ENCODE data around the gene THRB. TPM values are rescaled to one million over a fixed set of nuclear protein-coding genes. Genes with fewer than 3 reads are reported as not detected.

The THRB gene
- polyA plus RNA-seq, 2 of the 4 experiments (the other 2 are of a cell fraction) = 2.0 to 2.3 TPM

DNA sequence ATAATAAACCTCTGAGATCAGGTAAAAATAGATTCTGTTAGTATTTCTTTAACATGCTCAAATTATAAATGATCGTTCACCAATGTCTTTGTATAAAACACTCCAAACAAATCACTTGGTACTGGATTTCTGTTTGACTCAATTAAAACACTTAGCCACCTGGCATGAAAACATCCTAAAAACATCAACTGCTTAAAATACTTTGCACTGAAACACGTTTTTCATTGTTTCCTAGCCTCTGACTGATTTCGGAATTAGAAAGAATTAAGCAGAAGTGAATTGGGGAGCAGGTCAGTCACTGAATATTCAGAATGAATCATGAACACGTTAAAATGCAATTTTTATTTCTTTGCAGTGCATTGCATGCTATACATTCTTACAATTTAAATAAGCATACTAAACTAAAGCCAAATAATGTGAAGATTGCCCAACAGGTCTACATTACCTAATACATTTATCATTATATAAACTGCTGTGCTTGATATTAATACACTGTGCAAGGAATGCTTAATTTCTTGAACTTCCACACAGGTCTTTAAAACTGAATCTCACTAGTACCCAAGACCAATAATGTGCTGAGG is 1.6 kb downstream of the THRB start (continued):
- TF ChIP-seq, protein P1, sequence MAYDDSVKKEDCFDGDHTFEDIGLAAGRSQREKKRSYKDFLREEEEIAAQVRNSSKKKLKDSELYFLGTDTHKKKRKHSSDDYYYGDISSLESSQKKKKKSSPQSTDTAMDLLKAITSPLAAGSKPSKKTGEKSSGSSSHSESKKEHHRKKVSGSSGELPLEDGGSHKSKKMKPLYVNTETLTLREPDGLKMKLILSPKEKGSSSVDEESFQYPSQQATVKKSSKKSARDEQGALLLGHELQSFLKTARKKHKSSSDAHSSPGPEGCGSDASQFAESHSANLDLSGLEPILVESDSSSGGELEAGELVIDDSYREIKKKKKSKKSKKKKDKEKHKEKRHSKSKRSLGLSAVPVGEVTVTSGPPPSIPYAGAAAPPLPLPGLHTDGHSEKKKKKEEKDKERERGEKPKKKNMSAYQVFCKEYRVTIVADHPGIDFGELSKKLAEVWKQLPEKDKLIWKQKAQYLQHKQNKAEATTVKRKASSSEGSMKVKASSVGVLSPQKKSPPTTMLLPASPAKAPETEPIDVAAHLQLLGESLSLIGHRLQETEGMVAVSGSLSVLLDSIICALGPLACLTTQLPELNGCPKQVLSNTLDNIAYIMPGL (CRISPR knock-in tag; IDR thresholded peaks at IDR 0.05; ENCODE audit: borderline replicate concordance) = no peak
- TF ChIP-seq SREBF2 (IDR thresholded peaks at IDR 0.05) (no peak), TP53 (CRISPR knock-in tag; IDR thresholded peaks at IDR 0.05) (no peak), FOSL2 (IDR thresholded peaks at IDR 0.05) (no peak), FOSL2 (CRISPR knock-in tag; IDR thresholded peaks at IDR 0.05) (no peak), HOXB13 (CRISPR knock-in tag; IDR thresholded peaks at IDR 0.05; ENCODE audit: low read depth) (no peak), EHMT2 (IDR thresholded peaks at IDR 0.05; ENCODE audit: low read depth) (no peak), HDAC2 (IDR thresholded peaks at IDR 0.05) (no peak), POLR2A (IDR thresholded peaks at IDR 0.05; ENCODE audit: low read length) (no peak)

DNA sequence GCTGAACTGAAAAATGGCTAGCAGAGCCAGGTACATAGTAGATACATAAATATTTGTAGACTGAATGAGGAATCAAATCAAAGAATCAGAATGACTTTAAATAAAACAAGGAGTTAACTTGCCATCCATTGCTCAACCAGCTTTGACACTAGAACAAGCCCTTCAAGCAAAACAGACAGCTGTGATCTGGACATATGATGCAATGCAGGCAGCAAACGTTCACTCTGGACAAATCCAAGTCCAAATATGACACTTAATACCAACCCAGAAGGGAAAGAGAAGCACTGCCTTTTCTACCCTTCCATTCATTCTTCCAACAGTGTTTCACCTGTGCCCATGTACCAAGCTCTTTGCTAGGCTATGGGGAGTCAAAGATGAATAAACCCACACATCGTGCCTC is 4.5 kb downstream of the THRB start:
- Histone ChIP-seq H3K4me1 (peaks cover 30% of the 10 kb centered on the region; the same call in 2 of the 3 replicates), H3K4me2 (peak overlapping the region; percentile 35; the same call in 2 of the 3 replicates), H3K4me3 (no peak overlapping the region), H3K9me3 (no peaks in the 10 kb centered on the region), H3K27ac (peak overlapping the region in 1 of 2 experiments; percentile 11; a peak in 1 of 6 replicates)
- TF ChIP-seq CEBPB (IDR thresholded peaks at IDR 0.05) (peak; percentile 18 to 62; a peak in 1 of 4 replicates), FOSB (CRISPR knock-in tag; IDR thresholded peaks at IDR 0.05) (no peak)
- no peak for FAIRE-seq
- ATAC-seq = no peak
- no peak for DNase-seq (ENCODE audit: low read depth in 1 of 2, low spot score in 1 of 2)
- CTCF ChIA-PET = interaction anchor here (0.6 kb wide), 1 partner anchor 351 kb away, joined by 5 read pairs; no protein-coding TSS in a partner anchor
- 48% methylated on average over 2 of the region's 2 CpGs for WGBS (ENCODE audit: missing lambda C conversion rate)
- POLR2A ChIA-PET = no interaction called here

GRCh38 chr3:24487325-24488262 is 7.1 kb downstream of the THRB start:
- FAIRE-seq = no peak
- peaks cover 23% of the 10 kb centered on the region; the same call in 2 of the 3 replicates for H3K4me1 ChIP-seq
- CTCF ChIA-PET = no interaction called here
- no peaks in the 10 kb centered on the region for H3K9me3 ChIP-seq
- H3K27ac ChIP-seq = no peak overlapping the region
- ATAC-seq = no peak
- no peak overlapping the region for H3K4me2 ChIP-seq
- DNase-seq (ENCODE audit: low read depth in 1 of 2, low spot score in 1 of 2) = no peak
- TF ChIP-seq CTCF (IDR thresholded peaks at IDR 0.05) = no peak
- no peak for TF ChIP-seq HEYL (CRISPR knock-in tag; IDR thresholded peaks at IDR 0.05)
- no peak for TF ChIP-seq HOXA7 (CRISPR knock-in tag; IDR thresholded peaks at IDR 0.05)
- no peak for TF ChIP-seq ATOH8 (CRISPR knock-in tag; IDR thresholded peaks at IDR 0.05; ENCODE audit: low read depth)
- TF ChIP-seq RCOR1 (IDR thresholded peaks at IDR 0.05; ENCODE audit: low read depth, low read length) = no peak
- no peak for TF ChIP-seq BHLHE40 (IDR thresholded peaks at IDR 0.05; ENCODE audit: low read depth, low read length)
- TF ChIP-seq RNF2 (IDR thresholded peaks at IDR 0.05; ENCODE audit: borderline replicate concordance, low read depth) = no peak
- no peak for TF ChIP-seq JUN (IDR thresholded peaks at IDR 0.05)
- TF ChIP-seq JUNB (IDR thresholded peaks at IDR 0.05) = no peak
- no peak for TF ChIP-seq TFCP2L1 (CRISPR knock-in tag; IDR thresholded peaks at IDR 0.05)
- no peak for TF ChIP-seq TP53 (CRISPR knock-in tag; IDR thresholded peaks at IDR 0.05)
- no peak for TF ChIP-seq NPAS2 (CRISPR knock-in tag; IDR thresholded peaks at IDR 0.05; ENCODE audit: borderline replicate concordance)
- TF ChIP-seq MAZ (IDR thresholded peaks at IDR 0.05; ENCODE audit: borderline replicate concordance, low read depth, low read length) = no peak
- TF ChIP-seq ZNF302 (CRISPR knock-in tag; IDR thresholded peaks at IDR 0.05) = no peak
- no peak for TF ChIP-seq MAX (IDR thresholded peaks at IDR 0.05)
- TF ChIP-seq FOSB (CRISPR knock-in tag; IDR thresholded peaks at IDR 0.05) = no peak
- no peak for TF ChIP-seq CBX2 (IDR thresholded peaks at IDR 0.05; ENCODE audit: borderline replicate concordance, low read depth)
- TF ChIP-seq HDAC2 (IDR thresholded peaks at IDR 0.05) = no peak
- no peak for TF ChIP-seq PHF8 (IDR thresholded peaks at IDR 0.05; ENCODE audit: borderline replicate concordance, low read depth)
- no peak for TF ChIP-seq CEBPB (IDR thresholded peaks at IDR 0.05)
- POLR2A ChIA-PET = no interaction called here
- no peak overlapping the region for H3K4me3 ChIP-seq
